ENCODE results near the gene CFAP97D1.

CFAP97D1 gene

GRCh38 chr17:43810226-43810715, 30.0 kb downstream of the CFAP97D1 start:
- DNase-seq, result no peak
- intact Hi-C loops (cut with DNase I; ENCODE audit: low total_unique reads), result no loop called here
- Histone ChIP-seq H3K27ac (no peak overlapping the region), H3K9me3 (no peaks in the 10 kb centered on the region), H3K4me3 (no peak overlapping the region), H3K36me3 (peaks cover 17 to 68% (median 41%) of the 10 kb centered on the region in 3 donors), H3K4me1 (peaks cover 0 to 6% (median 0%) of the 10 kb centered on the region in 4 donors), H3K27me3 (no peaks in the 10 kb centered on the region)
- no peak for TF ChIP-seq CTCF (IDR thresholded peaks at IDR 0.05)

- H3K27me3 ChIP-seq, result no peaks in the 10 kb centered on the region
- no peak for DNase-seq
- peaks cover 14 to 73% (median 43%) of the 10 kb centered on the region in 3 donors for H3K36me3 ChIP-seq
- intact Hi-C loops (cut with DNase I; ENCODE audit: low total_unique reads), result no loop called here
- H3K4me1 ChIP-seq, result peaks cover 0 to 6% (median 0%) of the 10 kb centered on the region in 4 donors
- H3K27ac ChIP-seq, result no peak overlapping the region
- no peak overlapping the region for H3K4me3 ChIP-seq
- TF ChIP-seq CTCF (IDR thresholded peaks at IDR 0.05), result no peak
- H3K9me3 ChIP-seq, result no peaks in the 10 kb centered on the region
These were observed 30.6 kb downstream of the CFAP97D1 start for GRCh38 chr17:43810823-43811222.

- Histone ChIP-seq H3K4me3 (no peak overlapping the region), H3K27me3 (no peaks in the 10 kb centered on the region), H3K36me3 (peaks cover 12 to 83% (median 58%) of the 10 kb centered on the region in 3 donors), H3K9me3 (no peaks in the 10 kb centered on the region), H3K27ac (no peak overlapping the region), H3K4me1 (peaks cover 0 to 6% (median 0%) of the 10 kb centered on the region in 4 donors)
- TF ChIP-seq CTCF (IDR thresholded peaks at IDR 0.05), result no peak
- DNase-seq, result no peak
- intact Hi-C loops (cut with DNase I; ENCODE audit: low total_unique reads), result no loop called here
These were observed 32.4 kb downstream of the CFAP97D1 start for GRCh38 chr17:43812396-43813265.

- DNase-seq, result no peak
- Histone ChIP-seq H3K27ac (no peak overlapping the region), H3K4me3 (no peak overlapping the region), H3K4me1 (peaks cover 0 to 6% (median 0%) of the 10 kb centered on the region in 4 donors), H3K9me3 (no peaks in the 10 kb centered on the region), H3K36me3 (peaks cover 9 to 79% (median 58%) of the 10 kb centered on the region in 3 donors), H3K27me3 (no peaks in the 10 kb centered on the region)
- no peak for TF ChIP-seq CTCF (IDR thresholded peaks at IDR 0.05)
- intact Hi-C loops (cut with DNase I; ENCODE audit: low total_unique reads), result no loop called here
These were observed 33.2 kb downstream of the CFAP97D1 start for GRCh38 chr17:43813386-43813785.

- no peak overlapping the region for H3K4me3 ChIP-seq
- DNase-seq, result no peak
- intact Hi-C loops (cut with DNase I; ENCODE audit: low total_unique reads), result no loop called here
- no peak overlapping the region for H3K27ac ChIP-seq
- H3K9me3 ChIP-seq, result no peaks in the 10 kb centered on the region
- no peaks in the 10 kb centered on the region for H3K27me3 ChIP-seq
- H3K36me3 ChIP-seq, result peaks cover 5 to 76% (median 53%) of the 10 kb centered on the region in 3 donors
- TF ChIP-seq CTCF (IDR thresholded peaks at IDR 0.05), result no peak
- peaks cover 0 to 6% (median 0%) of the 10 kb centered on the region in 4 donors for H3K4me1 ChIP-seq
These were observed 33.8 kb downstream of the CFAP97D1 start for GRCh38 chr17:43814026-43814425.

Data from tibial artery (tissue), 4 donors.